Naive B cell (primary cell): ENCODE data around the gene MYO18A. TPM values are rescaled to one million over a fixed set of nuclear protein-coding genes. Genes with fewer than 3 reads are reported as not detected.

Experiments used
- ATAC-seq, 2 donors: fragments of 150-1000 bp; cut with Tn5 transposase; 2 replicates each; pipeline ENCODE4 v1.10.0; 2021; ENCODE audit warnings: low read depth in 2 of 2, mild to moderate bottlenecking in 2 of 2, moderate library complexity in 2 of 2
- DNase-seq: peaks from one replicate; pipeline ENCODE4 v3.0.0; 2022
- H3K27ac Mint-ChIP-seq, 6 donors: one replicate each; pipeline ENCODE4 v1.8.0; 2020 to 2022; ENCODE audit warnings: mild to moderate bottlenecking in 6 of 6, mixed read lengths in 6 of 6, moderate library complexity in 5 of 6, inconsistent platforms in 2 of 6
- H3K27me3 Mint-ChIP-seq, 3 donors: one replicate each; pipeline ENCODE4 v1.8.0; 2021 to 2022; ENCODE audit warnings: mixed read lengths in 3 of 3, mild to moderate bottlenecking in 1 of 3
- H3K36me3 Mint-ChIP-seq, 2 donors: one replicate each; pipeline ENCODE4 v1.8.0; 2020 to 2022; ENCODE audit warnings: mixed read lengths in 2 of 2, inconsistent platforms in 1 of 2, mild to moderate bottlenecking in 1 of 2
- H3K4me1 Mint-ChIP-seq, 3 donors: one replicate each; pipeline ENCODE4 v1.8.0; 2020 to 2022; ENCODE audit warnings: mixed read lengths in 3 of 3, inconsistent platforms in 1 of 3, mild to moderate bottlenecking in 1 of 3, moderate library complexity in 1 of 3
- H3K4me3 Mint-ChIP-seq, 8 donors: one replicate each; pipeline ENCODE4 v1.8.0; 2020 to 2022; ENCODE audit warnings: mild to moderate bottlenecking in 8 of 8, mixed read lengths in 8 of 8, moderate library complexity in 8 of 8, inconsistent platforms in 2 of 8
- H3K9me3 Mint-ChIP-seq, 7 donors: one replicate each; pipeline ENCODE4 v1.8.0; 2020 to 2022; ENCODE audit warnings: mixed read lengths in 7 of 7, mild to moderate bottlenecking in 5 of 7, inconsistent platforms in 2 of 7, moderate library complexity in 1 of 7
- polyA plus RNA-seq, 6 donors: library from polyadenylated mRNA; unstranded; fragments of 300-500 nt; fragmentation: Illumina TruSeq; gene quantifications; one replicate each; pipeline ENCODE4 v1.2.3, GENCODE V29; 2021; ENCODE audit warnings: low read depth in 6 of 6

The MYO18A gene
- polyA plus RNA-seq, 6 donors from 2014 or later = 5.1 to 51.6 (median 17.0) TPM

GRCh38 chr17:29021226-29021625, 159.0 kb downstream of the MYO18A start:
- peaks cover 11 to 15% (median 12%) of the 10 kb centered on the region in 3 donors for H3K4me1 Mint-ChIP-seq
- peaks cover 0 to 5% of the 10 kb centered on the region in 2 donors for H3K36me3 Mint-ChIP-seq
- peak overlapping the region in 1 of 8 donors; percentile 3 for H3K4me3 Mint-ChIP-seq
- ATAC-seq (no peak), DNase-seq (no peak)
- no peaks in the 10 kb centered on the region for H3K9me3 Mint-ChIP-seq
- peaks cover 71 to 87% (median 78%) of the 10 kb centered on the region in 3 donors for H3K27me3 Mint-ChIP-seq
- H3K27ac Mint-ChIP-seq = no peak overlapping the region

Other genes with a start within 250 kb of the MYO18A start
- 10 to 100 TPM in 1 of 6 donors, 1 to 10 TPM in 4, under 1 TPM in 1; 0.71 to 11.8 (median 5.5) TPM for gene PHF12, start 228.9 kb downstream of the MYO18A start, polyA plus RNA-seq
- 1 to 10 TPM in 5 of 6 donors, under 1 TPM in 1; 0.41 to 3.6 (median 1.7) TPM for gene SEZ6, start 174.4 kb downstream of the MYO18A start, polyA plus RNA-seq
- gene PIPOX, start 137.3 kb downstream of the MYO18A start, polyA plus RNA-seq = 1 to 10 TPM in 3 of 6 donors, under 1 TPM in 3; 0.23 to 2.8 (median 0.98) TPM
- gene CRYBA1, start 66.5 kb upstream of the MYO18A start, polyA plus RNA-seq = not detected
- gene NUFIP2, start 113.8 kb upstream of the MYO18A start, polyA plus RNA-seq = 10 to 100 TPM in 5 of 6 donors, 1 to 10 TPM in 1; 3.1 to 17.3 (median 11.9) TPM
- gene TAOK1, start 210.0 kb upstream of the MYO18A start, polyA plus RNA-seq = 1 to 10 TPM in 5 of 6 donors, under 1 TPM in 1; 0.06 to 6.9 (median 3.8) TPM